SK-N-SH (cell line): Measurements from ENCODE around the gene DPF3.

Source experiments
- CHD2 ChIP-seq: fragments of 150-350 bp; IDR thresholded peaks from 2 replicates; pipeline ENCODE4 v1.6.1; 2018; ENCODE audit warnings: low read length; ENCODE audit not compliant: partially characterized antibody
- EP300 ChIP-seq, 2 experiments: IDR thresholded peaks; 2 replicates each; pipeline versions ENCODE4 v1.4.0 to v1.6.1; 2012; ENCODE audit warnings: borderline replicate concordance in 1 of 2, low read depth in 1 of 2, low read length in 1 of 2
- FOXJ3 ChIP-seq: sonication (generic); formaldehyde crosslinking; IDR thresholded peaks from 2 replicates; pipeline ENCODE4 v1.5.1; 2020; ENCODE audit warnings: mild to moderate bottlenecking, missing genetic modification reagents
- FOXM1 ChIP-seq: IDR thresholded peaks from 2 replicates; pipeline ENCODE4 v1.4.0; 2012; ENCODE audit warnings: low read depth, mild to moderate bottlenecking
- GATA2 ChIP-seq: sonication (generic); formaldehyde crosslinking; IDR thresholded peaks from 2 replicates; pipeline ENCODE4 v1.5.0; 2020; ENCODE audit warnings: mild to moderate bottlenecking, missing genetic modification reagents
- NFIC ChIP-seq: IDR thresholded peaks from 2 replicates; pipeline ENCODE4 v1.4.0; 2012; ENCODE audit warnings: borderline replicate concordance
- PBX3 ChIP-seq: IDR thresholded peaks from 2 replicates; pipeline ENCODE4; 2012
- POLR2AphosphoS5 ChIP-seq: IDR thresholded peaks from 2 replicates; pipeline ENCODE4 v1.6.1; 2012; ENCODE audit warnings: low read depth, low read length
- RAD21 ChIP-seq: IDR thresholded peaks from 2 replicates; pipeline ENCODE4 v1.6.1; 2012; ENCODE audit warnings: mild to moderate bottlenecking, low read length
- RCOR1 ChIP-seq: fragments of 150-350 bp; IDR thresholded peaks from 2 replicates; pipeline ENCODE4 v1.6.1; 2017; ENCODE audit warnings: antibody characterized with exemption, low read length
- YY1 ChIP-seq: IDR thresholded peaks from 2 replicates; pipeline ENCODE4 v1.4.0; 2012; ENCODE audit warnings: low read depth, mild to moderate bottlenecking
- TF ChIP-seq, protein P1 (sequence below): fragments of 200-600 bp; sonication (generic); IDR thresholded peaks from 2 replicates; pipeline ENCODE4 v1.6.1; 2017; ENCODE audit warnings: antibody characterized with exemption, mild to moderate bottlenecking, moderate library complexity
- TF ChIP-seq, protein P2 (sequence below): IDR thresholded peaks from 2 replicates; pipeline ENCODE4 v1.4.0; 2012; ENCODE audit warnings: low read depth

DNA sequence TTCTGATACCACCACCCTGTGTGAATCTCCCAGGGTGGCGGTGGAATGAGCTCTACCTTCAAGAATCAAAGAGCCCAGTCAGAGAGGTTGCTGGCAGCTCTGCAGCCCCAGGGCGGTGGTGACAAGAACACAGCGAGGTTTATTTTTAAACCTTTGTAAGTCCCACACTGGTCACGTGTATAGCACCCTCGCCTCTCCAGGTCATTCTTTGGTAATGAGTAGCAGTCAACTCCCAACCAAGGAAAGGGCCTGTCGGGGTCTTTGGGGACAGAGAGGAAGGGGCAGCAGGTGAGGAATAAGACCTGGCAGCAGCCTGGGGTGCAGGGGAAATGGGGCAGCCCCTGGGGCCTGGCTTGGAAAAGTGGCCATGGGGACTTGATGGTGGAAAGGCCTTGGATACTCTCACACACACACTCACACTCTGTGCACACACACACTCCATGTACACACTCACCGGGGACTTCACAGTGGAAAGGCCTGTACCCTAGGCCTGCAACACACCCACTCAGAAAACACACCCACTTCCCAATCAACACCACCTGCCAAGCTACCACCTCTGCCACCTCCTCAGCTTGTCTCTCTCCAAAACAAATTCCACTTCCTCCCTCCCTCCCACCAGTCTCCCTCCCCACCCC is 178.6 kb downstream of the DPF3 start:
- TF ChIP-seq, protein P1, sequence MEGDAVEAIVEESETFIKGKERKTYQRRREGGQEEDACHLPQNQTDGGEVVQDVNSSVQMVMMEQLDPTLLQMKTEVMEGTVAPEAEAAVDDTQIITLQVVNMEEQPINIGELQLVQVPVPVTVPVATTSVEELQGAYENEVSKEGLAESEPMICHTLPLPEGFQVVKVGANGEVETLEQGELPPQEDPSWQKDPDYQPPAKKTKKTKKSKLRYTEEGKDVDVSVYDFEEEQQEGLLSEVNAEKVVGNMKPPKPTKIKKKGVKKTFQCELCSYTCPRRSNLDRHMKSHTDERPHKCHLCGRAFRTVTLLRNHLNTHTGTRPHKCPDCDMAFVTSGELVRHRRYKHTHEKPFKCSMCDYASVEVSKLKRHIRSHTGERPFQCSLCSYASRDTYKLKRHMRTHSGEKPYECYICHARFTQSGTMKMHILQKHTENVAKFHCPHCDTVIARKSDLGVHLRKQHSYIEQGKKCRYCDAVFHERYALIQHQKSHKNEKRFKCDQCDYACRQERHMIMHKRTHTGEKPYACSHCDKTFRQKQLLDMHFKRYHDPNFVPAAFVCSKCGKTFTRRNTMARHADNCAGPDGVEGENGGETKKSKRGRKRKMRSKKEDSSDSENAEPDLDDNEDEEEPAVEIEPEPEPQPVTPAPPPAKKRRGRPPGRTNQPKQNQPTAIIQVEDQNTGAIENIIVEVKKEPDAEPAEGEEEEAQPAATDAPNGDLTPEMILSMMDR = no peak
- TF ChIP-seq NFIC = no peak
- TF ChIP-seq, protein P2, sequence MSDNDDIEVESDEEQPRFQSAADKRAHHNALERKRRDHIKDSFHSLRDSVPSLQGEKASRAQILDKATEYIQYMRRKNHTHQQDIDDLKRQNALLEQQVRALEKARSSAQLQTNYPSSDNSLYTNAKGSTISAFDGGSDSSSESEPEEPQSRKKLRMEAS = no peak
- no peak for TF ChIP-seq PBX3
- TF ChIP-seq GATA2 = no peak
- TF ChIP-seq EP300 (IDR thresholded peaks at IDR 0.05; ENCODE audit: borderline replicate concordance in 1 of 2, low read depth in 1 of 2, low read length in 1 of 2) = no peak
- TF ChIP-seq CHD2 = no peak
- no peak for TF ChIP-seq RAD21
- TF ChIP-seq POLR2AphosphoS5 = no peak
- TF ChIP-seq FOXJ3 (CRISPR knock-in tag) = no peak
- no peak for TF ChIP-seq RCOR1
- no peak for TF ChIP-seq YY1
- TF ChIP-seq FOXM1 = no peak
